Measurements from ENCODE around the gene ADGRL1.

ADGRL1 gene

DNA sequence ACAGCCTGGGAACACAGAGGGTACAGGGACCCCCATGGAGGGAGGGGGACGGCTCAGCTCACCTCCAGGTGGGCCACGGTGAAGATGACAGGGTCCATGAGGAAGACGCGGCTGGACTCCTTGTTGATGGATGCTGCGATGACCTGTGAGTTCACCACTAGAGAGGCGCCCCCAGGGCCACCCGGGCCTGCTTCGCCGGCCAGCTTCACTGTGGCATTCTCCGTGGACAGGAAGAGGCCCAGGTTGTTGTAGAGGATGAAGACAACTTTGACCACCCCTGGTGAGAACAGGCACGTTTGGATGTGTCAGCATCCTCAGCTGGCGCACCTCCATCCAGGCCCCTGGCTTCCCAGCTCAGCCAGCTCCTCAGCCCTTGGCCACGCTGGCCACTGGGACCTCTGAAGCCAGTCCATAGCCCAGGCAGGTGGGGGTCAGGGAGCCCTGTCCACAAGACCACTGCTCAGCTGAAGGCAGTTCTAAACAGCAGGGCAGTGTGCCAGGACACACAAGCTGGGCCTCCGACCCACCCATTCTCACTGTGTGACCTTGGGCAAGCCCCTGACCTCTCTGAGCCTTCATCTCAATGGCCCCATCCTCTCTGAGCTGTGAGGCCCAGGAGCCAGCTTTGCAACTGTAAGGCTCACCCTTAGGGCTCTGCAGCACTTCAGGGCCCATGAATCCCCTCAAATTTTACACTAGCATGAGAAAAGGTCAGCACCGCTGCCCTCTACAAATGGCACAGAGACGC lies 47.5 kb downstream of the ADGRL1 start:
- Histone ChIP-seq H3K9me3 (ENCODE audit: insufficient read depth, low read length) (no peaks in the 10 kb centered on the region), H3K36me3 (ENCODE audit: insufficient read depth, insufficient read length, low read length) (peaks cover 85% of the 10 kb centered on the region), H3K9ac (ENCODE audit: insufficient read length, low read depth) (no peak overlapping the region), H3K4me3 (ENCODE audit: insufficient read length, low read depth) (no peak overlapping the region), H3K4me1 (ENCODE audit: insufficient read depth, insufficient read length) (peaks cover 15% of the 10 kb centered on the region), H3K27me3 (ENCODE audit: insufficient read depth, insufficient read length) (no peaks in the 10 kb centered on the region)
- no peak for TF ChIP-seq YY1 (IDR thresholded peaks at IDR 0.05; ENCODE audit: insufficient read depth, insufficient read length)
- DNase-seq (ENCODE audit: low read depth, low spot score): no peak

DNA sequence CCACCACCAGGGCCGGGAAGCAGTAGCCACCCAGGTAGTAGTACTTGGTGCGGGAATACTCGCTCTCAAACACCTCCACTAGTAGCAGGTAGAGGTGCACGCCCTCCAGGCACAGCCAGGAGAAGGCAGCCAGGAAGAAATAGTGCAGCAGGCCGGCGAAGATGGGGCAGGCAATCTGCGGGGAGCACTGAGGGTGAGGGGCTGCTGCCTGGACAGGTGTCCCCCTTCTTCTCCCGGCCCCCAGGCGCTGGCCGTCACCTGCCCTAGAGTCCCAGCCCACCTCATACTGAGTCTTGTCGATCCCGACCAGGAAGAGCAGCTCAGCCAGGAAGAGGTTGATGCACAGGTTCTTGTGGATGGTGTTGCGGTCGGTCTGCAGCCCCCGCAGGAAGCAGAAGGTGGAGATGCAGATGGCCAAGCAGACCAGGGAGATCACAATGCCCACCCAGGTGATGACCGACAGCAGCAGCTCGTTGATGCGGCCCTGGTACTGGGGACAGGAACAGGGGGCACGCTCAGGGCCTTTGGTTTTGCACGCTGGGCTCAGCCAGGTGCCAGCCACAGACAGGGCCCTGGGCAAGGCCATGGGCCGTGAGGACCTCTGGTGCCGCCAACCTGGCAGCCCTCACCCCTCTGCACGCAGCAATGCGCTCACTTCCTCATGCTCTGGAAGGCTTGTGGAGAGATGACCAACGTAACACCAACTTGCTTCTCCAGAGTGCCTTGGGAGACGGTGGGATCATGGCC lies 48.8 kb downstream of the ADGRL1 start:
- no peak for TF ChIP-seq ZNF274 (IDR thresholded peaks at IDR 0.05; ENCODE audit: low read depth, low read length)
- TF ChIP-seq YY1 (IDR thresholded peaks at IDR 0.05; ENCODE audit: insufficient read depth, insufficient read length): no peak
- no peak for TF ChIP-seq SUZ12 (IDR thresholded peaks at IDR 0.05; ENCODE audit: extremely low read depth, insufficient read depth, insufficient read length)
- Histone ChIP-seq H3K27me3 (ENCODE audit: insufficient read depth, insufficient read length) (no peaks in the 10 kb centered on the region), H3K4me1 (ENCODE audit: insufficient read depth, insufficient read length) (peaks cover 17% of the 10 kb centered on the region), H3K36me3 (ENCODE audit: insufficient read depth, insufficient read length, low read length) (peaks cover 85% of the 10 kb centered on the region), H3K9ac (ENCODE audit: insufficient read length, low read depth) (no peak overlapping the region), H3K4me3 (ENCODE audit: insufficient read length, low read depth) (no peak overlapping the region), H3K9me3 (ENCODE audit: insufficient read depth, low read length) (no peaks in the 10 kb centered on the region)
- no peak for DNase-seq (ENCODE audit: low read depth, low spot score)

GRCh38 chr19:14156122-14156521 lies 49.8 kb downstream of the ADGRL1 start:
- no peak for DNase-seq (ENCODE audit: low read depth, low spot score)
- Histone ChIP-seq H3K27me3 (ENCODE audit: insufficient read depth, insufficient read length) (no peaks in the 10 kb centered on the region), H3K4me1 (ENCODE audit: insufficient read depth, insufficient read length) (peaks cover 13% of the 10 kb centered on the region), H3K4me3 (ENCODE audit: insufficient read length, low read depth) (no peak overlapping the region), H3K9ac (ENCODE audit: insufficient read length, low read depth) (no peak overlapping the region), H3K9me3 (ENCODE audit: insufficient read depth, low read length) (no peaks in the 10 kb centered on the region), H3K36me3 (ENCODE audit: insufficient read depth, insufficient read length, low read length) (peaks cover 86% of the 10 kb centered on the region)
- TF ChIP-seq YY1 (IDR thresholded peaks at IDR 0.05; ENCODE audit: insufficient read depth, insufficient read length) (no peak), SUZ12 (IDR thresholded peaks at IDR 0.05; ENCODE audit: extremely low read depth, insufficient read depth, insufficient read length) (no peak), ZNF274 (IDR thresholded peaks at IDR 0.05; ENCODE audit: low read depth, low read length) (no peak)

DNA sequence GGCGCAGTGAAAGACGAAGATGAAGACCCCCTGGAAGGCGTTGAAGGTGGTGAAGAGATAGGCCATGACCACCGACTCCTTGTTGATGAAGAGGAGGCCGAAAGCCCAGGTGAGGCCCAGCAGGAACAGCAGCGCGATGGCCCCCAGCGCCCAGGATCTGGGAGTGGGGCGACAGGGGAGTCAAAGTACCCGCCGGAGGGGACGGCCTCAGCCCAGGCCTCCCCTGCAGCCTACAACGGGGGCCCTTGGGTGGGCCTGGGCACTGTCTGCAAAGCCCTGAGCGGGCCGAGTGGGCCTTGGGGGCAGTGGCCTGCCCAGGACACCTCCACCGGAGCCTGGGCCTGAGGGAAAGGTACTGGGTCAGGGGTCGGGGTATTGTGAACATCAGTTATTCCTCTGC lies 50.6 kb downstream of the ADGRL1 start:
- peaks cover 84% of the 10 kb centered on the region for H3K36me3 ChIP-seq (ENCODE audit: insufficient read depth, insufficient read length, low read length)
- no peak overlapping the region for H3K4me3 ChIP-seq (ENCODE audit: insufficient read length, low read depth)
- DNase-seq (ENCODE audit: low read depth, low spot score): no peak
- no peak for TF ChIP-seq YY1 (IDR thresholded peaks at IDR 0.05; ENCODE audit: insufficient read depth, insufficient read length)
- no peak for TF ChIP-seq ZNF274 (IDR thresholded peaks at IDR 0.05; ENCODE audit: low read depth, low read length)
- no peak for TF ChIP-seq SUZ12 (IDR thresholded peaks at IDR 0.05; ENCODE audit: extremely low read depth, insufficient read depth, insufficient read length)
- H3K27me3 ChIP-seq (ENCODE audit: insufficient read depth, insufficient read length): no peaks in the 10 kb centered on the region
- H3K9me3 ChIP-seq (ENCODE audit: insufficient read depth, low read length): no peaks in the 10 kb centered on the region
- H3K9ac ChIP-seq (ENCODE audit: insufficient read length, low read depth): no peak overlapping the region
- peaks cover 14% of the 10 kb centered on the region for H3K4me1 ChIP-seq (ENCODE audit: insufficient read depth, insufficient read length)

DNA sequence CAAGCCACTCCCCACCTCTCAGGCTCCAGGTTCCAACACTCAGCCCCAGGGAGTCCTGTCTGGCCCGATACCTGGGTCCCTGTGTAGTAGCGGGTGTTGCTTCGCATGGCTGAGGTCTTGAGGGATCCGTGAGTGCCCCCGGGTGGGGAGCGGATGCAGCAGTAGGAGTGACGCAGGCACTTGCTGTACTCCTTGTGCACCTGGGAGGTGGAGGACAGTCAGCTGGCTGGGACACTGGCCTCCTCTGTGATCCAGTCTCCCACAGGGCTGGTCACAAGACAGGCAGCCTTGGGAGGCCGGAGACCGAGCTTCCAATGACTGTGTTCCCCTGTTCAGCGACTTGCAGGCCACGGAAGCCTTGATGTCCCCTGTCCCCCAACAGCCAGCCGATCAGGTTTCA lies 53.3 kb downstream of the ADGRL1 start:
- no peak for DNase-seq (ENCODE audit: low read depth, low spot score)
- Histone ChIP-seq H3K9me3 (ENCODE audit: insufficient read depth, low read length) (no peaks in the 10 kb centered on the region), H3K36me3 (ENCODE audit: insufficient read depth, insufficient read length, low read length) (peaks cover 59% of the 10 kb centered on the region), H3K4me1 (ENCODE audit: insufficient read depth, insufficient read length) (peaks cover 31% of the 10 kb centered on the region), H3K9ac (ENCODE audit: insufficient read length, low read depth) (no peak overlapping the region), H3K27me3 (ENCODE audit: insufficient read depth, insufficient read length) (no peaks in the 10 kb centered on the region), H3K4me3 (ENCODE audit: insufficient read length, low read depth) (no peak overlapping the region)
- TF ChIP-seq SUZ12 (IDR thresholded peaks at IDR 0.05; ENCODE audit: extremely low read depth, insufficient read depth, insufficient read length) (no peak), YY1 (IDR thresholded peaks at IDR 0.05; ENCODE audit: insufficient read depth, insufficient read length) (no peak), ZNF274 (IDR thresholded peaks at IDR 0.05; ENCODE audit: low read depth, low read length) (no peak)

DNA sequence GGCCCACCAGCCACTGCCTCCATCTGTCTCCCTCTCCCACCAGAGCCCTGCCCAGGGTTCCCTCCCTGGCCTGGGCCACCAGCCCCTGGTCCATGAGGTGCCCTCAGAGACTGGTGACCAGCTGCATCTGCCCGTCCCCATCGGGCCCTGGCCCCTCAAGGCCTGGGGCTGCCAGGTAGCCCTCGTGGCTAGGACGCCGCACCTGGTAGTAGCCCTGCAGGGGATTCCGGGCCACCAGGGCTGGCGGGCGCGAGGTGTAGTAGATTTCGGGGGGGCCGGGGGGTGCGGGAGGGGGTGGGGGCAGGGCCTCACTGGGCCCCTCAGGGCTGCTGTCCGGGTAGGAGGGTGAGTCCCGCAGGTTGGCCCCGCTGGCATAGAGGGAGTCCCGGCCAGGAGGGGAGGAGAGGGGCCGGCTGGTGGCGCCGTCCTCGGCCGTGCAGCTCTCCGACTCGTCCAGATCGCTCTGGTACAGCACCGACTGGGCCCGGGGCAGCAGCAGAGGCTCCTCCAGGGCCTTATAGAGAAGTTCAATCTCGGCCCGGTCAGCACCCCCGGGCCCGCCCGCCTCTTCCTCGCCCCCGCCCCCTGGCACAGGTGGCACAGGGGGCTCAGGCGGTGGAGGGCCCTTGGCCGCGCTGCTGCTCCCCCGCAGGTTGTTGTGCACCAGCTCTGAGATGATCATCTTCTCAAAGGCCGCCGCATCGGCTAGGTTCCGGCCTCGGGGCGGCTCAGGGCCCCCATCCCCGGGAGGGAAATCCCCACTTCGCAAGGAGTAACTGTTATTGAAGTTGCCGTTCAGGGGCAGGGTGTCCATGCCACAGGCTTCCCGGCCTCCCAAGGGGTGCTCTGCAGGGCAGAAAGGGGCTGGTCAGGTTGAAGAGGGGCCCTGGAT lies 55.0 kb downstream of the ADGRL1 start:
- no peak for TF ChIP-seq YY1 (IDR thresholded peaks at IDR 0.05; ENCODE audit: insufficient read depth, insufficient read length)
- TF ChIP-seq ZNF274 (IDR thresholded peaks at IDR 0.05; ENCODE audit: low read depth, low read length): no peak
- Histone ChIP-seq H3K9me3 (ENCODE audit: insufficient read depth, low read length) (no peaks in the 10 kb centered on the region), H3K27me3 (ENCODE audit: insufficient read depth, insufficient read length) (no peaks in the 10 kb centered on the region), H3K4me1 (ENCODE audit: insufficient read depth, insufficient read length) (peaks cover 27% of the 10 kb centered on the region), H3K4me3 (ENCODE audit: insufficient read length, low read depth) (no peak overlapping the region), H3K36me3 (ENCODE audit: insufficient read depth, insufficient read length, low read length) (peaks cover 44% of the 10 kb centered on the region), H3K9ac (ENCODE audit: insufficient read length, low read depth) (peak overlapping the region; percentile 8)
- no peak for DNase-seq (ENCODE audit: low read depth, low spot score)

Measured in NT2/D1 (cell line).